Measurements from ENCODE around the gene LAMP1.
"Not testable (repeated sequence)": the region's sequence is repeated elsewhere in the genome, so short reads cannot be mapped to it uniquely, and the experiment has no call there.

LAMP1 gene

GRCh38 chr13:113361406-113361805 lies 64.4 kb downstream of the LAMP1 start:
- Mint-ChIP-seq H3K27me3 (peaks cover 30 to 51% of the 10 kb centered on the region in 2 donors), H3K4me1 (peaks cover 7% of the 10 kb centered on the region in 2 donors), H3K36me3 (peaks cover 0 to 2% of the 10 kb centered on the region in 2 donors), H3K27ac (no peak overlapping the region), H3K9me3 (no peaks in the 10 kb centered on the region), H3K4me3 (no peak overlapping the region)
- DNase-seq (no peak), ATAC-seq (replicated peaks) (peak; percentile 69 to 73)

- DNase-seq (no peak), ATAC-seq (replicated peaks) (no peak)
- H3K27me3 Mint-ChIP-seq: peaks cover 23 to 42% of the 10 kb centered on the region in 2 donors
- H3K27ac Mint-ChIP-seq: no peak overlapping the region
- H3K9me3 Mint-ChIP-seq: no peaks in the 10 kb centered on the region
- peaks cover 7% of the 10 kb centered on the region in 2 donors for H3K4me1 Mint-ChIP-seq
- peaks cover 0 to 2% of the 10 kb centered on the region in 2 donors for H3K36me3 Mint-ChIP-seq
- H3K4me3 Mint-ChIP-seq: no peak overlapping the region
These were observed 67.4 kb downstream of the LAMP1 start for GRCh38 chr13:113364311-113364889.

GRCh38 chr13:113364901-113365582 lies 68.0 kb downstream of the LAMP1 start:
- Mint-ChIP-seq H3K9me3 (no peaks in the 10 kb centered on the region), H3K27me3 (peaks cover 23 to 36% of the 10 kb centered on the region in 2 donors), H3K4me3 (peak overlapping the region; percentile 32 to 47), H3K4me1 (peaks cover 7% of the 10 kb centered on the region in 2 donors), H3K36me3 (peaks cover 0 to 2% of the 10 kb centered on the region in 2 donors), H3K27ac (peak overlapping the region; percentile 28)
- ATAC-seq (replicated peaks): no peak
- DNase-seq: no peak

- Mint-ChIP-seq H3K9me3 (no peaks in the 10 kb centered on the region), H3K27ac (no peak overlapping the region)
These were observed 68.5 kb downstream of the LAMP1 start for GRCh38 chr13:113365583-113365970.

GRCh38 chr13:113365971-113366588 lies 69.0 kb downstream of the LAMP1 start:
- Mint-ChIP-seq H3K4me3 (peak overlapping the region in 1 of 2 donors; percentile 1), H3K36me3 (peaks cover 0 to 2% of the 10 kb centered on the region in 2 donors), H3K27ac (no peak overlapping the region), H3K9me3 (no peaks in the 10 kb centered on the region), H3K4me1 (peaks cover 6 to 7% of the 10 kb centered on the region in 2 donors), H3K27me3 (peaks cover 19 to 31% of the 10 kb centered on the region in 2 donors)
- ATAC-seq (replicated peaks) (no peak), DNase-seq (no peak)

More at GRCh38 chr13:113365583-113365970, 68.5 kb downstream of the LAMP1 start:
- ATAC-seq (replicated peaks): no peak
- H3K27me3 Mint-ChIP-seq: peaks cover 19 to 31% of the 10 kb centered on the region in 2 donors
- peaks cover 7% of the 10 kb centered on the region in 2 donors for H3K4me1 Mint-ChIP-seq
- H3K4me3 Mint-ChIP-seq: peak overlapping the region; percentile 32 to 47
- DNase-seq: no peak
- peaks cover 0 to 2% of the 10 kb centered on the region in 2 donors for H3K36me3 Mint-ChIP-seq

GRCh38 chr13:113367020-113367560 lies 70.1 kb downstream of the LAMP1 start:
- Mint-ChIP-seq H3K4me1 (peaks cover 0 to 5% of the 10 kb centered on the region in 2 donors), H3K36me3 (peaks cover 0 to 2% of the 10 kb centered on the region in 2 donors), H3K9me3 (no peaks in the 10 kb centered on the region), H3K4me3 (no peak overlapping the region), H3K27me3 (peaks cover 19 to 30% of the 10 kb centered on the region in 2 donors), H3K27ac (no peak overlapping the region)
- ATAC-seq (replicated peaks) (no peak), DNase-seq (no peak)

- H3K4me3 Mint-ChIP-seq: no peak overlapping the region
- DNase-seq (no peak), ATAC-seq (replicated peaks) (no peak)
- peaks cover 16 to 27% of the 10 kb centered on the region in 2 donors for H3K27me3 Mint-ChIP-seq
- H3K4me1 Mint-ChIP-seq: peaks cover 0 to 3% of the 10 kb centered on the region in 2 donors
- H3K9me3 Mint-ChIP-seq: no peaks in the 10 kb centered on the region
- no peak overlapping the region for H3K27ac Mint-ChIP-seq
- peaks cover 0 to 2% of the 10 kb centered on the region in 2 donors for H3K36me3 Mint-ChIP-seq
These were observed 70.7 kb downstream of the LAMP1 start for GRCh38 chr13:113367771-113368170.

- H3K4me1 Mint-ChIP-seq; H3K9me3 Mint-ChIP-seq; H3K36me3 Mint-ChIP-seq; DNase-seq; H3K27ac Mint-ChIP-seq; ATAC-seq (replicated peaks); H3K4me3 Mint-ChIP-seq: not testable (repeated sequence)
- peaks cover 17 to 28% of the 10 kb centered on the region in 2 donors for H3K27me3 Mint-ChIP-seq
These were observed 71.3 kb downstream of the LAMP1 start for GRCh38 chr13:113368353-113368752.

GRCh38 chr13:113369189-113369588 lies 72.2 kb downstream of the LAMP1 start:
- DNase-seq: no peak
- Mint-ChIP-seq H3K4me3 (no peak overlapping the region), H3K27ac (no peak overlapping the region), H3K36me3 (peaks cover 0 to 2% of the 10 kb centered on the region in 2 donors), H3K9me3 (no peaks in the 10 kb centered on the region), H3K27me3 (peaks cover 18 to 34% of the 10 kb centered on the region in 2 donors), H3K4me1 (peaks cover 0 to 2% of the 10 kb centered on the region in 2 donors)
- no peak for ATAC-seq (replicated peaks)

- no peak for ATAC-seq (replicated peaks)
- H3K9me3 Mint-ChIP-seq: no peaks in the 10 kb centered on the region
- DNase-seq: no peak
- H3K36me3 Mint-ChIP-seq: peaks cover 0 to 2% of the 10 kb centered on the region in 2 donors
- H3K27ac Mint-ChIP-seq: no peak overlapping the region
- H3K4me1 Mint-ChIP-seq: peaks cover 0 to 2% of the 10 kb centered on the region in 2 donors
- peaks cover 24 to 41% of the 10 kb centered on the region in 2 donors for H3K27me3 Mint-ChIP-seq
- no peak overlapping the region for H3K4me3 Mint-ChIP-seq
These were observed 72.8 kb downstream of the LAMP1 start for GRCh38 chr13:113369881-113370280.

- H3K27ac Mint-ChIP-seq: no peak overlapping the region
- no peaks in the 10 kb centered on the region for H3K9me3 Mint-ChIP-seq
- H3K27me3 Mint-ChIP-seq: peaks cover 19 to 34% of the 10 kb centered on the region in 2 donors
- H3K4me1 Mint-ChIP-seq: no peaks in the 10 kb centered on the region
- H3K4me3 Mint-ChIP-seq: no peak overlapping the region
- H3K36me3 Mint-ChIP-seq: no peaks in the 10 kb centered on the region
- DNase-seq: no peak
- ATAC-seq (replicated peaks): no peak
These were observed 74.0 kb downstream of the LAMP1 start for GRCh38 chr13:113371061-113371460.

- H3K4me3 Mint-ChIP-seq; H3K9me3 Mint-ChIP-seq; H3K27ac Mint-ChIP-seq; H3K36me3 Mint-ChIP-seq; H3K4me1 Mint-ChIP-seq; ATAC-seq (replicated peaks); DNase-seq: not testable (repeated sequence)
- peaks cover 21 to 33% of the 10 kb centered on the region in 2 donors for H3K27me3 Mint-ChIP-seq
These were observed 74.7 kb downstream of the LAMP1 start for GRCh38 chr13:113371701-113372100.
